NCI-H2081 treated with DMSO at 0.1 percent for 48 hours (cell line): ENCODE measurements around the gene CPB1.
A peak's percentile ranks its signal among the peaks of the same experiment; 100 is the strongest.

ENCODE experiments used
- DNase-seq: peaks from one replicate; lab custom pipeline; 2025; lab: John Stamatoyannopoulos, UW

Gene CPB1

DNA sequence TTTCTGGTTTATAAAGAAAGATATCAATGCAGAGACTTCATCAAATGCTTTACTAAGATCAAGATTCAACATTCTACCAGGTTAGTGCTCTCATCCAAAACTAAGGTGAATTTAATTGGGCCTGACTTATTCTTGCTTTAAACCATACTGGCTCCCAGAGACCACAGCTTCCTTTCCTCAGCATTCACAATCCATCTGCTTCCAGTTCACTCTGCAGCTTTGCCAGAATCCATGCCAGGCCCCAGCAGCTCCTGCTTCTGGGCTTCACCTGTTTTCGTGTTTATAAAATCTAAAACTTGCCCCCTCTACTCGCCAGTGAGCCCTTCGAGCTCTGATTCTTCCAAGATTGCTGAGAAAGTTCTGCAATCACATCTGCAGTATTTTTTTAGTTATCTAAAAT, 2.3 kb downstream of the CPB1 start:
- no peak for DNase-seq

DNA sequence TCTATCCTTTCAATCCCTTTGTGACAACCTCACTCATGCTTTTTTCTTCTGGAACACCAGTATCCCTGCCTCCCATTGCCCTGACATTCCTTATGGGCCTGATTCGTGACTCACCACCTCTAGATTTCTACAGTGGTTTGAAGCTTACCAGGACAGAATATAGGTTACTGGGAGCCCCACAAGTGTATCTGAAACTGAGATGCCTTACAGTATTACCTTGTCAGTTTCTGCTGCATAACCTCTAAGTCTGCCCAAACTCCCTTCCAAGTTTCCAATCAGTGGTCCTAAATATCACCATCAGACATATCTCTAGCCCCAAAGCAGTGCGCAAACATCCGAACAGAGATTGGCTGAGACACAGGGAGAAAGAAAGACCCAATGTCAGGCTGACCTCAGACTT, 5.6 kb downstream of the CPB1 start:
- DNase-seq: no peak

DNA sequence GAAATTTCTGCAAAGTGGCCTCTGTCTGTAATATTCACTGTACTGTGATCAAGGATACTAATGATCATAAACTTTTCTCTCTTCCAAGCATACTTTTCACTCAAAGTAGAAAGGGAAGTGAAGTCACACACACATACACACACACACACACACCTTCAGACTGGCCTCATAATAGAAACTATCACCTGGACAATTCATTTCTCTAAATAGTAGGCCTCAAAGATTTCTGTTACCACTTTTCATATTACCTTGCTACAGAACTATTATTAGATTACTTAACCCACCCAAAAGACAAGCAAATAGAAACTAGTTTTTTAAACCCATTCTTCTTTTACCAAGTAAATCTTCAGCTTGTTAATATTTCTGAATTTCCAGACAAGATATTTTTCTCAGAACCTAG, 12.2 kb downstream of the CPB1 start:
- DNase-seq: no peak

DNA sequence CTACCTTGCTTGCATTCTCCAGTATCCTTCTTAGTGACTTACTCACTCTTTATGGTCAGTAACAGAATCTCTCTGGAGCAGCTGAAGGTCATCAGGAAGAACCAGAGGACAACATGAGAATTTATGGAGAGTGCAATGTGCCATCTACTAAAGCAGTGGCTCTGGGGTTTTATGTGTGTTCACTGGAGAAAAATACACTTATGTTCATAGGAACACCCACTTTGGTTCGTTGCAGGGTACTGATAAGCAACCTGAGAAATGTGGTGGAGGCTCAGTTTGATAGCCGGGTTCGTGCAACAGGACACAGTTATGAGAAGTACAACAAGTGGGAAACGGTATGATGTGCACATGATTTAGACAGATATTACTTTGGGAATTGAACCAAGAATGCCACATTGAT, 12.8 kb downstream of the CPB1 start:
- DNase-seq: no peak

DNA sequence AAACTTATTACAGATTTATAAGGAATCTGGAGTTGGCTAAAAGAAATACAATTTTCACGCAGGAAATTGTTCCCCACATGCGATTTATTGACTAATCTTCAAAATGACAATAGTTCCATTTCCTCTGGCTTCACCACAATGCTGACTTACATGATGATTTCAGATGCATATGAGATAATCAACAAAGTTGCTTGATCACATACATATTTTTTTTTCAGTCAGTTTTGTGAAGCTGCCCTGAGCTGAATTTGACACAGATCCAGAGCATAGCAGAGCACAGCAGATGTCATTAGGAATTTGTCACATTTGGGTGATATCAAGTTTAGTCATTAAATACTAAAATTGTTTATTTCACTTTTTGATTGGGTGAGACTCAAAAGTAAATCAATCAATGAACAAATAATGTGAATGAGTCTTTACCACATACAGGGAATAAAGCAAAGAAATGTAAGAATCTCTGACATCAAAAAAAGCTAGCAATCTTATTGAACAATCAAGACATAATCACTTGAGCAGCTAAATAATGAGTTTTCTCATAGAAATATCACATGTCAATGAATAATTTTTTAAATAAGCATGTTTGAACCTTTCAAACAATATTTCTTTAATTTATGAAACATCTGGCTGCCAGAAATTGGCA, 18.3 kb downstream of the CPB1 start:
- no peak for DNase-seq

DNA sequence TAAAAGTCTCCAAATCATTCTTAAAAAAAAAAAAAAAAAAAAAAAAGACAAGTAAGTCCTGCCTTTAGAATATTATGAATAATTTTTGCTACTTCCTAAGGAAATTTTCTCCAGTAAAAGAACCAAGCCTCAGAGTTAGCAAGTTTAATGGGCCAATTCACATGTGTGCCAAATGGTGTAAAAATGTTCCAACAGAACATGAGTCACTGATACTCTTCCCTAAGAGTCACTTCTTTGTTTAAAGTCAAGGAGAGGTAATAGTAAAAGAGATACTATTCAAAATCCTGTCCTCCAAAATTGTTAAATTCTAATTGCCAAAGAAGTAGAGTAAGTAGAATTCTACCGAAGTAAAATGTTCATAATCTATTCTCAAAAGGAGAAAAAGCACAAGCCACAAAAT, 19.7 kb downstream of the CPB1 start:
- no peak for DNase-seq

DNA sequence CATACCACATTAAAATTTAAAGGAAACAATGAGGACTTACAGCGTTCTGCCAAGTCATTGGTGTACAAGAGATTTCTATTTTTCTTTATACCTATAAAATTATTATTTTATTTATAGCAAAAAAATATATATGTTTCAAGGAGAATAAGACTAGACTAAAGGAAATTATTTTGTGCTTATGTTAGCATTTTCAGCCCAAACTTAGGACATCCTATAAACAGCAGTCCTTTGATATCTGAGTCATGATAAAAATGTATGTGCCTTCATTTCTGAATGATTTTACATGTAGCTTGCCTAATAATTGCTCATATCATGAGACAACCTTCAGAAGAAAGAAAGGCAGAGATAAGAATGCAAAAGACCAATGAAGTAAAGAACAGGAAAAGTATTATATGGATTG, 20.8 kb downstream of the CPB1 start:
- no peak for DNase-seq

DNA sequence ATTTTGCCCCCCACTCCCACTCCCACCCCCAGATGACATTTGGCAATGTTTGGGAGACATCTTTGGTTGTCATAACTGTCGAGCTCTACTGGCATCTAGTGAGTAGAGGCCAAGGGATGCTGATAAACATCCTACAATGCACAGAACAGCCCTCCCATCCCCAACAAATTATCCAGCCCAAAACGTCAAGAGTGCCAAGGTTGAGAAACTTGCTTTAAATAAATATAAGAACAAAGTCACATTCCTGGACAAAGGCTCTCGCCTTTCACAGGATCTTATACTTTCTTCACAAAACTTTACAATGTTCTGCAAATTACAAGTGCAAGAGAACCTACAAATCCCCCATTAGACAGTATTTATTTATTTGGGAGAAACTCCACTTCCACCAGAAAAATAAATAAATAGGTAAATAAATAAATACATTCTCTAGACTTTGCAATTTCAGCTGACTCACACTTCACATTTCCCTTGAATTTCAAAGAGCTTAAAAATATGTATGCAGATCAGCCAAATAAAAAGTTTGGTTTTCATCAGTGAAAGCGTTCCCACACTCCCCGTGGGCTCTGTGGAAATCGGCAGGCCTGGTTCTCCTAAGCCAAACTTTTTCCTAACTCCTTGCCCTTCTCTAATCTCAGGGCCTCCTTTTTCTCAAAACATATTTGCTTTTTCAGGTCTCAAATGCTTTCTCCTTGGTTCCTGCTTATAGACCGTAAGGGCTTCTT, 24.8 kb downstream of the CPB1 start:
- no peak for DNase-seq

DNA sequence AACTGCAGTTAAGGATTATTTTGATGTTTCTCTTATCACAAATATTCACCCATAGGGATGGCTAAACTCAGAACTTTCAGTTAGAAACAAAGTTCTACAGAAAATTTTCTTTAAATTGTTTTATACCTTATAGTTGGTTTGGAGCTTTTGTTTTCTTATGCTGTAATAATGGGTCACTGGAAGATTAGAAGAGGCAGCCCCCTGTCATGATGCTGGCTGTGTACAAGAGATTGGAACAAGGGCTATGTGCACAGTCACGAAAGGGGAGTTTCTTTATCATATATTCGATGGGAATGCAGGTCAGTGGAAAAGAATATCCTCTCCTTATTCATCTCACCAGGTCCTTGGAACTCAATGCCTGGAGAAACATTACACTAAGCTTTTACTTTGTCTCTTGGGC, 25.5 kb downstream of the CPB1 start:
- DNase-seq: no peak

DNA sequence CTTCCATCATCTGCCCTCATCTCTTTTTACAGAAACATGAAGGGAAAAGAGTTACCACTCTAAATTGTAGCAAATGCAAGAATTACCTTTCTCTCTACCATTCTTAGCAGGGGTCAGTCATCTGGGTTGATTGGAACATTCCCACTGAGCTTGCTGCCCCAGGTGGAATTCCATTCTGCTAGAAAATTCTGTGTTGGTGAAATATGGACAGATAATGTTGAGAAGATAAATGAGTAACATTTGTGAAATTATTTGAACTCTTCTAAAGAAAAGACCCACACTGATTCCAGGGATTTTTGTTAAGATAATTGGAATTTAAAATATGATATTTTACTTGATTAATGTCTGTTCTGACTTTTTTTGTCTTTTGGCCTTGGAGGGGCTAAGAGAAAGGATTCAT, 26.4 kb downstream of the CPB1 start:
- no peak for DNase-seq

DNA sequence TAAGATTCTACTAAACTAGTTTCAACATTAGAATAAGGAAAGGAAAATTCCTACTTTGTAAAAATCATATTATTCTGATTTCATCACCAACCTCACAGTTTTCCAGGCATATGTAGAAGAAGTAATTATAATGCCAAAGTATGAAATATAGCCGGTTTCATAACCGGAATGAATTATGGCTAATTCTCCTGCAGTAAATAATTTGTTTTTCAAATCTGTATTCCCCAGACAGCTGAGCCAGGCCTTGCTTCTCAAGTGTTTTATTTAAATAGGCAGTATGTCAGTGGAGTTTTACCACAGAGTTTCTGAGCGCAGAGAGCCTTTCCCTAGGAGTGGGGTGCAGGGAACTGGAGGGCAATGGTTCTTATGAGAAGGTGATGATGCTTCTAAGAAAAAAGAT, 28.8 kb downstream of the CPB1 start:
- DNase-seq: no peak

DNA sequence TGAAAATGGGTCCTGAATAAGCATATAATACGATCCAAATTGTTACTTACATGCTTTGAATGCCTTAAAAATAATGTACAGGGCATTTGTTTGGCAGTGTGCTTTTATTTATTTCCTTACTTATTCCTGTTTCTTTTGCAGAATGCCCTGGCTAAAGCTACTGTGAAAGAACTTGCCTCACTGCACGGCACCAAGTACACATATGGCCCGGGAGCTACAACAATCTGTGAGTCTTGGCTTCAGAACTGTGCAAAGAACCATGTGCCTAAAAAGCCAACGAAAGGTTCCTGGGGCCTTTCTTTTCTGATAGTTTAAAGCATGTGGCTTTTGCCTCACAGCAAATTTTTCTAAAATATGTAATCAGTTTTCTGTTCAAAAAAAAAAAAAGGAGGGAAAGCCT, 29.7 kb downstream of the CPB1 start:
- DNase-seq: no peak

DNA sequence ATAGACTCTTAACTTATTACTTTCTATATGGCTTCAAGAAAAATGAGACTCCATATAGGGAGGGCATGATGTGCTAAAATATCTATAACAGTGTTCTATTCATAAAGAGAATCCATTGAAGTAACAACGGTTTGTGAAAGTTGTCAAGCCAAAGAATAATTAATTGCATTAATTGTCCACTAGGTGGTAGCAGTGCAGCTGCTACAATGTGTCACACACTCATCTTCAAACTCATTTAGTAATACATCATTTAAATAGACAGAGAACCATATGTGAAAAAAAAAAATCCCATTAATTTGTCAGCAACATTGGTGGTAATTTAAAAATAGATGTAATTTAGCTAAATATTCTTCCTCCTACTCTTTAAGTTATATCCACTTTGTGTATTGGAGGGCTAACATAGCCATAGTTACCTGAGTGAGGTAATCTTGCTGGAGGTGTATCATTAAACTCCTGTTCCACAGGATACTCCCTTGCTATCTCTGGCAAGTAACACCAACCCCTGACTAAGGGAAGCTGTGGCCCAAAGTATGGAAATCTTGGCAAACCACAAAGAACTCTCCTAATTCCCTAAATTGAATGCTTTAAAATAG, 33.8 kb downstream of the CPB1 start:
- peak; percentile 57 for DNase-seq

DNA sequence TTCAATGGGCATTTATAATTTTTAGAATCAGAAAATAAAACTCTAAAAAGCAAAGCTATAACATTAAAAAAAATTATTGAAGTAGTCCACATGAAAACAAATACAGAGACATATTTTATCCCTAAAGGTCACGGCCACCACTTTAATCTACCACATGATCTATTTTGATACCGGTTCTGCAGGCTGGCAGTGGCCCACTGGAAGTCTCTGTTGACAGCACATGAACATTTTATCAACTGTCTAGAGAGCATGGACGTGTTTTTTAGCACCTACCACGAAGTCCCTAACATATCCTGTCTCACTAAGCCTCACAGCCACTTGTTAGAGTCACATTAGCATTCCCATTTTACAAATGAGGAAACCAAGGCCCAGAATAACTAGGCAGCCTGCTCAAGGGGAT, 35.7 kb downstream of the CPB1 start:
- no peak for DNase-seq

DNA sequence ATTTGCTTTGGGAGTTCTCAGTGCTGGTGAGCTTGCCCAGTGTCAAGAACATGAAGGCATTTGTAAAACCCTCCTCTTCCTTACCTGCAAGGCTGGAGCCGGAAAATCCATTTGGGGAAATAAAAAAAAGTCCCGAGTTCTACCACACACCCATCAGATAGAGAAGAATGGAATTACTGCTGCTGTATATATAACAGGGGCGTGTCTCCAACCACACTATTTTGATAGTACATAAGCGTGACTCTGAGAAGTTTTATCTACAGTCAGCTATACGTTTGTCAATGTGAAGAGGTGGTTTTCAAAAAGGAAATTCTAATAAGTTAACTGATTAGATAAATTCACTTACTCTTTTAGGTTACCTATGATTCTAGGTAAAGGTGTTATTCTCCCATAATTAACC, 36.2 kb downstream of the CPB1 start:
- DNase-seq: no peak

DNA sequence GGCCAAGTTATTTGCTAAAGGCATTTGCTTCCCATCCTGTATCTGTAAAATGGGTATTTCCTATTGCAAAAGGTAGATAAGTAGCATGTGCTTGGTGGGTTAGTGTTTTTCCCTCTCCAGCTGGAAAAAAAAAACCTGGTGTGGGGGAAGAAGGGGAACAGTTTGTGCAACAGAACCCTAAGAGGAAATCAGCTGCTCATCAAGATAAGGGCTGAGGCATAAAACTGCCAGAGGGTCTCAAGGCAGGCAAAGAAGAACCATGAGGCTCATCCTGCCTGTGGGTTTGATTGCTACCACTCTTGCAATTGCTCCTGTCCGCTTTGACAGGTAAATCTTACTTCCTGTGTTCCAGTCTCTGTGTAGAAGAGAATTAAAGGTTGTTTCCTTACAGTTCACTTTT, 37.4 kb downstream of the CPB1 start, which contains the start of gene CPA3:
Gene CPA3, plus strand, starts transcription at position 248 of the 400 bp plus-strand sequence. Its CDS starts 12 bp downstream, at position 260.
- no peak for DNase-seq

DNA sequence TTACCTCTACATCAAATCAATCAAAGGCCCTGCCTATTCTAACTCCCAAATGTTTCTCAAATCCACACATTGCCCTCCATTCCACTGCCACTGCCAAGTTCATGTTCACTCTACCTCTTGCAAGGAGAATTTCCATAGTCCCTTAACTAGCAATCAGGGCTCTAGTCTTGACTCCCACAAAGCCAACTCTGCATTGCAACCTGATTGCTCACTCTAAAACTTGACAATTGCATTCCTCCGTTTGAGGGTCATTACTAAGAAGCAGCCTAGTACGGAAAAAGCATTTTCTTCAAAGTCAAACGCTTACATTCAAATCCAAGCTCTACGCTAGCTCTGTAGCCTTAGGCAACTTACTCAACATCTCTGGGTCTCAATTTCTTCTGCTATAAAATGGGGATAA, 38.6 kb downstream of the CPB1 start:
- no peak for DNase-seq

DNA sequence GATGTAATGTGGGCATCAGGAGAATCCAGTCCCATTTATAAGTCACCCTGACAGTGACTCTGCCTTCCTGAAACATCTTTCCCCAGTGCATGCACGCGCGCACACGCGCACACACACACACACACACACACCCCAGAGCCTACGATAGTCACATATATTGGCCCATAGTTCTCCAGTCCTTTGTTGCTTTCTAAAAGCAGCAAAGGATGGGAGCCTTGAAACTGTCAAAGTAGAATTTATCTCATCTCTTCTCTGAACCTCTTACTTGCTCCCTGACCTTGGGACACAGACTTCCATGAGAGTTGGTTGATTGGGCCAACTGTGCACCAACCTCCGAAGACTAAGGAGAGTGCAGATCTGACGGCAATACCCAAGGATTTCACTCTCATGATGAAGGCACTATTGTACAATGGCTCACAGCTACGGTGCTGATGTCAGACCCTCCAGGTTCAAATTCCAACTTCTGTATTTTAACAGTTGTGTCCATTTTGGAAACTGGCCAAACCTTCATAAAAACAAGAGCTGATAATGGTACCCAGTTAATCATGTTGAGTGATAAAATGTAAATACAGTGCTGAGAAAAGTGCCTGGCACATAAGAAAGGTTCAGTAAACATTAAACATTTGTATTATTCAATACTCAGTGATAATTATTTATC, 45.8 kb downstream of the CPB1 start:
- DNase-seq: peak; percentile 68

DNA sequence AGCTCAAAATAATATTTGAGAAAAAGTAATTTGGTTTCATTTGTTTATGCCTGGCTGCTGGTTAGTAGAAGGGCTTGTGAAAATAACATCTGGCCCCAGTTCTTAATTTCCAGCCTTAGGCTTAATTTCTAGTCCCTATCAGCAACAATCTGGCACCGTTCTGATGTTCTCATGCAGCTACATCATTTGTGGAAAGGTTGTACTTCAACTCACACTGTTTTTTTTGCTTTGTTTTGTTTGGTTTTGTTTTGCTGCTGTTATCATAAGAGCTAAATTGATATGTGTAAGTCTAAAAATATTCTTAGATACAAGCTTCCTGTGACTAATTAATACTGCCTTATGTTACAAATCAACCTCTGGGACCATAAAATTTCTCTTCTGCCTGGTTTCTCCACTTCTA, 46.4 kb downstream of the CPB1 start:
- peak; percentile 67 for DNase-seq

DNA sequence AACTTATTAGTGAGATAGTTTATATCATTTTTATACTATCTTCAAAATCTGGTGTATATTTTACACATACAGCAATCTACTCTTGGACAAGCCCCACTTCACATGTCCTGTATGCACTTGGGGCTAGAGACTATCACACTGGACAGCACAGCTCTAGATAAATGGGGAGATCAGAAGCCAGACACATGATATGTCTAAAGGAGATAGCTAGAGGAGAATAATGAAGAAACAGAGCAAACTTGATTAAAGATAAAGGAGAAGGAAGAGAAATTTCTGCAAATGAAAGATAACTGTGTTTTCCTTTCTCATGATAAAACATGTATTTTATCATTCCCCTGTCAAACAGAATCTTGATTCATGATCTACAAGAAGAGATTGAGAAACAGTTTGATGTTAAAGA, 50.5 kb downstream of the CPB1 start:
- DNase-seq: no peak

DNA sequence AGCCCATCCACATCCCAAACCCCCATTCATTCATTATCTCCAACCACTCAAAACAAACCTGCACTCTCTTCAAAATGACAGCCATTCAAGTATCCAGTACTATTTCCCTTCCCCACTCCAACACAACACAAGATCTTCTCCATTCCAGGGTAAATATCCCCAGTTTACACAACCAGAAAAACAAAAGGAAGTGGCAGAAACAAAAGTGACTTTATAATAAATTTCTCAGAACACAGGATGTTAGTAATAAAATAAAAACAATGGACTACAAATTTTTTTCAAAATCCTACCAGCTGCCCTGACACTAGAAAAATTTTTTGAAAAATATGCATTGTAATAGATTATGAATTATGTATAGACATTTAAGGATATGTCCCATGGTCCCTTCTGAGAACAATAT, 51.6 kb downstream of the CPB1 start:
- DNase-seq: no peak

DNA sequence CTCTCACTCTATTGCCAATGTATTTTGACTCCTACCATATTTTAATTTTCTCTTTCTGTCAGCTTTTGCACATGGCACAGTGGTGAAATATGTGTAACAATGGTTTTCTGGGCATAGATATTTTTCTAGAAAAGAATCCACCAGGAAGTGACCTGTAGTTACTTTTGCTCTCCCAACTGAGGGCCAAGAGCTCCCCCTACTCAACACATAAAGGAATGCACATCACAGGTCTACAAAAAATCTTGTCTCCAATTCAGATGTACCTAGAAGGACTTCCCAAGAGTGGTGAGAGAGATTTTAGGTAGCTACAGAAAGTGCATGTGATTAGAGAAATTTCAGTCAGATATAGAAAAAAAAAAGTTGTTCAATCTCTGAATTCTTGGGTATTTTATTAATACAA, 53.1 kb downstream of the CPB1 start:
- no peak for DNase-seq

DNA sequence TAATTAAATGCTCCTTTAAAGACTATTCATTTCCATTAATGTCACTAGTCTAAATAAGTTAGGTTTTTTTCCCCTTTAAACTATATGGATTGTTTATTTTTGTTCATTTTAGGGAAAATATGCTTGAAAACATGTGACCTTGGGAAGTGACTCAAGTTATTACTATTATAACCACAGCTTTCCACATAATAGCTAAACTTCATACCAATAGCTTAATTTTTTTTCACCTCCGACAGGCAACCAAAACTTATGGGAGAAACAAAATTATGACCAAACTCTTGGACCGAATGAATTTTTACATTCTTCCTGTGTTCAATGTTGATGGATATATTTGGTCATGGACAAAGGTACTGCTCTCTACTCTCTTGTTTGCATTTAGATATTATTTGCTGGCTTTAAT, 53.7 kb downstream of the CPB1 start:
- no peak for DNase-seq
